ENCODE data around the gene TNFAIP8L2.
A peak's percentile ranks its signal among the peaks of the same experiment; 100 is the strongest.
"Not testable (repeated sequence)": the region's sequence is repeated elsewhere in the genome, so short reads cannot be mapped to it uniquely, and the experiment has no call there.

TNFAIP8L2 gene

GRCh38 chr1:151193304-151193703 lies 36.9 kb downstream of the TNFAIP8L2 start:
- no peak for DNase-seq

GRCh38 chr1:151193856-151194255 lies 37.4 kb downstream of the TNFAIP8L2 start:
- no peak for DNase-seq

- DNase-seq, result not testable (repeated sequence)
Measured at GRCh38 chr1:151194894-151195594, 38.6 kb downstream of the TNFAIP8L2 start.

- no peak for DNase-seq
Measured at GRCh38 chr1:151196292-151196800, 39.9 kb downstream of the TNFAIP8L2 start.

- no peak for DNase-seq
Measured at GRCh38 chr1:151197863-151198253, 41.4 kb downstream of the TNFAIP8L2 start.

GRCh38 chr1:151198254-151199127 lies 42.0 kb downstream of the TNFAIP8L2 start, which contains the start of gene PIP5K1A:
Gene PIP5K1A, plus strand, starts transcription at chr1:151198552. Its CDS starts 445 bp downstream, at chr1:151198997.
- peak; percentile 81 for DNase-seq

- no peak for DNase-seq
Measured at GRCh38 chr1:151199873-151200581, 43.6 kb downstream of the TNFAIP8L2 start.

GRCh38 chr1:151205381-151205965 lies 49.0 kb downstream of the TNFAIP8L2 start:
- not testable (repeated sequence) for DNase-seq

All from GOT3 (cell line).